Mammary epithelial cell (primary cell): ENCODE data around the gene HS3ST5.

Experiments used
- EZH2 ChIP-seq: IDR thresholded peaks from 2 replicates; pipeline ENCODE4 v1.6.1; 2012; ENCODE audit warnings: low read length, inconsistent platforms, borderline replicate concordance
- TF ChIP-seq, protein P1 (sequence below), 2 donors: IDR thresholded peaks in 1 of 2; conservative IDR thresholded peaks in 1 of 2; 2 replicates each; pipeline ENCODE4 v1.5.1; 2011 to 2012; ENCODE audit warnings: inconsistent platforms in 2 of 2, low read length in 2 of 2, mild to moderate bottlenecking in 2 of 2, control low read depth in 1 of 2, low read depth in 1 of 2; ENCODE audit not compliant: insufficient read depth in 1 of 2; ENCODE audit errors: extremely low read depth in 1 of 2

DNA sequence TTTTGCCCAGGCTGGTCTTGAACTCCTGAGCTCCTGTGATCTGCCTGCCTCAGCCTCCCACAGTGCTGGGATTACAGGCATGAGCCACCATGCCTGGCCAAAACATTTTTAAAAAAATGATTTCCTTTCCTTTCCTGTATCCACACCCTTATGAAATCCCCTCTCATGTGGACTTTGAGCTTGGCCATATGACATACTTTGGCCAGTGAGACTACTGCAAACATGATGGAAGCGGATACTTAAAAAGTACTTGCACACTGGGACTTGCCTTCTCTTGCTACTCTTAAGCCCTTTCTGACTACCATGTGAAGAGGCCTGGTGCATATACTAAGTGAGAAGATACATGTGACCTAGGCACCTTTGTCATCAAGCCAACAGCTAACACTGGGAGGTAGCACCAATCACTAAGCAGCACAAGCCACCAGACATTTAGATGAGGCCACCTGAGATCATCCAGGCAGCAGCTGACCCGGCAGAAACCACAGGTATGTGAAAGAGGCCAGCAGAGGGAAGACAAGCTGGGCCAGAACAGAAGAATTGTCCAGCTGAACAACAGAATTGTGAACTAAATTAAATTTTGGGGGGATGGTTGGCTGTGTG is 293.4 kb downstream of the HS3ST5 start:
- TF ChIP-seq, protein P1, sequence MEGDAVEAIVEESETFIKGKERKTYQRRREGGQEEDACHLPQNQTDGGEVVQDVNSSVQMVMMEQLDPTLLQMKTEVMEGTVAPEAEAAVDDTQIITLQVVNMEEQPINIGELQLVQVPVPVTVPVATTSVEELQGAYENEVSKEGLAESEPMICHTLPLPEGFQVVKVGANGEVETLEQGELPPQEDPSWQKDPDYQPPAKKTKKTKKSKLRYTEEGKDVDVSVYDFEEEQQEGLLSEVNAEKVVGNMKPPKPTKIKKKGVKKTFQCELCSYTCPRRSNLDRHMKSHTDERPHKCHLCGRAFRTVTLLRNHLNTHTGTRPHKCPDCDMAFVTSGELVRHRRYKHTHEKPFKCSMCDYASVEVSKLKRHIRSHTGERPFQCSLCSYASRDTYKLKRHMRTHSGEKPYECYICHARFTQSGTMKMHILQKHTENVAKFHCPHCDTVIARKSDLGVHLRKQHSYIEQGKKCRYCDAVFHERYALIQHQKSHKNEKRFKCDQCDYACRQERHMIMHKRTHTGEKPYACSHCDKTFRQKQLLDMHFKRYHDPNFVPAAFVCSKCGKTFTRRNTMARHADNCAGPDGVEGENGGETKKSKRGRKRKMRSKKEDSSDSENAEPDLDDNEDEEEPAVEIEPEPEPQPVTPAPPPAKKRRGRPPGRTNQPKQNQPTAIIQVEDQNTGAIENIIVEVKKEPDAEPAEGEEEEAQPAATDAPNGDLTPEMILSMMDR (conservative IDR thresholded peaks at IDR 0.05 in 1 of 2, IDR thresholded peaks at IDR 0.05 in 1 of 2; ENCODE audit: extremely low read depth in 1 of 2, insufficient read depth in 1 of 2, low read depth in 1 of 2, low read length in 2 of 2): no peak
- no peak for TF ChIP-seq EZH2
